Right ventricle myocardium superior (tissue), 1 donor: ENCODE results near the gene RUFY2. TPM values are rescaled to one million over a fixed set of nuclear protein-coding genes. Genes with fewer than 3 reads are reported as not detected.
"Not testable (repeated sequence)": the region's sequence is repeated elsewhere in the genome, so short reads cannot be mapped to it uniquely, and the experiment has no call there.

Source experiments
- ATAC-seq: fragments of 200-7000 bp; cut with Tn5 transposase; one replicate; pipeline ENCODE4 v1.9.1; 2020; ENCODE audit warnings: mild to moderate bottlenecking; ENCODE audit not compliant: poor library complexity
- DNase-seq: peaks from one replicate; pipeline ENCODE4 v3.0.0-alpha.2; 2020
- intact Hi-C: fragments of 100-400 bp; cut with DNase I; formaldehyde crosslinking; loops from one replicate; pipeline ENCODE4 v1.11.2; 2022
- total RNA-seq: library from RNA; stranded (reverse); fragmentation: NEBNext Ultra II Directional; extraction: Animal tissue kit (Norgen Biotek cat#: 25700); gene quantifications from one replicate; pipeline ENCODE4 v1.2.1, GENCODE V29; 2021
- donor health status: DM: no; HTN: yes; CAD: no; lungs with severe emphysema.

Gene RUFY2
- total RNA-seq, 1 donor from 2014 or later: 6.7 TPM

- peak; percentile 93 for ATAC-seq
- DNase-seq: peak; percentile 98
- intact Hi-C loops: no loop called here
Measured at GRCh38 chr10:68331455-68332258, 75.4 kb downstream of the RUFY2 start, which contains the start of gene HNRNPH3. HNRNPH3 (plus strand) TSS chr10:68332064; CDS start chr10:68337222, 5,158 bp downstream.

DNA sequence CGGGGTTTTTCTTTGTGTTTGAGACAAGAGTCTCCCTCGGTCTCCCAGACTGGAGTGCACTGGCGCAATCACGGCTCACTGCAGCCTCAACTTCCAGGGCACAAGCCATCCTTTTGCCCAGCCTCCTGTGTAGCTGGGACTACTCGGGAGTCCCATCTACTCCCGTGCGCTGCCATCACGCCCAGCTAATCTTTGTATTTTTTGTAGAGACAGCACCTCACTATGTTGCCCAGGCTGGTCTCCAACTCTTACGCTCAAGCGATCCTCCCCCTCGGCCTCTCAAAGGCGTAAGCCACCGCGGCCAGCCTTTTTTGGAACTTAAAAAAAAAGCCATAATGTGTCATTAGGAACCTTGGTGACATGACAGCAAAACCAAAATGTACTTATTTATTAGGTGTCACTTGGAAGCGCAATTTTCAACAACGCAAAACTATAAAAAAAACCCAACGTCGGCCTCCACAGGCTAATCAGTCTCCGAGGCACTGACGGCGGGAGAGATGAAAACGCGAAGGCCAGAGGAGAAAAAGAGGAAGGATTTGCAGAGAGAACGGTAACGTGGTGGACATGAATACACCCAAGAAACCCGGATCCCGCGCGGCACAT, 76.1 kb downstream of the RUFY2 start:
- DNase-seq (peak; percentile 50), ATAC-seq (no peak)
- intact Hi-C loops: no loop called here

DNA sequence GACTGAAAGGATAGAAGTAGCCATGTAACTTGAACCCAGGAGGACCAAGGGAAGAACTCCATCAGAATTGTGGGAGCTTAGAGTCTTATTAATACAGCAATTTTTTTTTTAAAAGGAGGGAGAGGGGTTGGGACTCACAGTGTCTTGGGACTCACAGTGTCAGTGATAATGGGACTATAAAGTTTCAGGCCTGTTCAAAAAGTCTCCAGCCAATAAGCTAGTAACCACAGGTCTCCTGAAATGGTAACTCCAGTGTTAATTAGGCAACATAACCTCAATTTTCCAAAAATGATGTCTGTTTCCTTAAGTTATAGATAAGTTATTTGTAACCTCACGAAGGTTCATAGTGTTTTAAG, 77.6 kb downstream of the RUFY2 start:
- DNase-seq: no peak
- intact Hi-C loops: loop anchor here (10.0 kb wide), 1 partner anchor 255 kb away; the partner anchor contains the start of gene HERC4
- ATAC-seq: no peak

- intact Hi-C loops: loop anchor here (10.0 kb wide), 1 partner anchor 253 kb away; the partner anchor contains the start of gene HERC4
- ATAC-seq: no peak
- no peak for DNase-seq
Measured at GRCh38 chr10:68327889-68328786, 78.9 kb downstream of the RUFY2 start.

GRCh38 chr10:68324396-68324795, 82.7 kb downstream of the RUFY2 start:
- intact Hi-C loops: loop anchor here (10.0 kb wide), 1 partner anchor 250 kb away; the partner anchor contains the start of gene HERC4
- not testable (repeated sequence) for ATAC-seq, DNase-seq

- intact Hi-C loops: no loop called here
- DNase-seq (no peak), ATAC-seq (no peak)
Measured at GRCh38 chr10:68318331-68319059, 88.6 kb downstream of the RUFY2 start.

DNA sequence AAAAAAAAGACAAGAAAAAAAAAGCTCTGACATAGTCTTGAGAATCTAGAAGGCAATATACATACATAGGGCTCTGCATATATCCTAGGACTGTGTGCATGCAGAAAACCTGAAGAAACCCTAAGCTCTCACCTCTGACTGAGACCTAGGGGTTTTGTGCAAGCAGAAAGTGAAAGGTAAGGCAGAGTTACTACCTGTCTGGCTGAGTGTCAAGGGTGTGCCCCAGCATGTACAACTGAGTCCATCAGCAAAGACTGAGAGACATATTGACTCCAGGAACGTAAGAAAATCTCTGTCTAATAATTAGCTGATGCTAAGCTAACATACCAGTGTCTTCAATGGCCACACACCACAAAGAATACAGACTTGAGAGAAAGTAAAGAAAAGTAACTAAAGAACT, 91.5 kb downstream of the RUFY2 start:
- DNase-seq (no peak), ATAC-seq (no peak)
- intact Hi-C loops: no loop called here

GRCh38 chr10:68314930-68315329, 92.1 kb downstream of the RUFY2 start:
- DNase-seq, ATAC-seq, intact Hi-C loops: not testable (repeated sequence)

GRCh38 chr10:68310531-68310930, 96.5 kb downstream of the RUFY2 start:
- ATAC-seq: no peak
- DNase-seq: no peak

DNA sequence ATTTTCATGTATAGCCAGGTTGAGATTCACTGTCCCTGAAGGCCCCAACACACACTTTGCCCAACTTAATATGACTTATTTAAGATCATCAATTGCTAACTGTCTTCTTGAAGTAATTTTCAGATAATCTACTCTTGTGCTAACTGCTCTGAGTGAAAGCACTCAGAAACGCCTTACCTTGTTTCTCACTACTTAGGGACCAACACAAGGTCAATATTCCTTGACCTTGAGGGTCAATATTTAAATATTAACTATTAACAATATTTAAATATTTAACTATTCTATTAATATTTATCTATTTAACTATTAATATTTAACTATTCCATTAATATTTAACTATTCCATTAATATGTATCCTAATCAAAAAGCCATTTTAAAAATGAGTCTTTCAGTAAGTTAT, 101.2 kb downstream of the RUFY2 start:
- intact Hi-C loops: no loop called here
- DNase-seq: no peak
- ATAC-seq: no peak

More at GRCh38 chr10:68310531-68310930, 96.5 kb downstream of the RUFY2 start:
- intact Hi-C loops: no loop called here

- DNase-seq (no peak), ATAC-seq (no peak)
- intact Hi-C loops: loop anchor here (5.0 kb wide), 1 partner anchor 92 kb away; no protein-coding TSS in a partner anchor
Measured at GRCh38 chr10:68303849-68304412, 103.1 kb downstream of the RUFY2 start.

- DNase-seq: no peak
- ATAC-seq: no peak
- intact Hi-C loops: loop anchor here (5.0 kb wide), 1 partner anchor 91 kb away; no protein-coding TSS in a partner anchor
Measured at GRCh38 chr10:68302871-68303270, 104.2 kb downstream of the RUFY2 start.

DNA sequence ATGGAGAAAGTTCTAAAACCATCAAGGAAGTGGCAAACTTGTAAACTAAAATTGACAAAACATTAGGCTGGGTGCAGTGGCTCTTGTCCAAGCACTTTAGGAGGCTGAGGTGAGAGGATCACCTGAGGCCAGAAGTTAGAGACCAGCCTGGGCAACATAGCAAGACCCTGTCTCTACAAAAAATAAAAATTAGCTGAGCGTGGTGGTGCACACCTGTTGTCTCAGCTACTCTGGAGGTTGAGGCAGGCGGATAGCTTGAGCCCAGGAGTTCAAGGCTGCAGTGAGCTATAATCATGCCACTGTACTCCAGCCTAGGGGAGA, 104.6 kb downstream of the RUFY2 start:
- ATAC-seq: no peak
- DNase-seq: no peak
- intact Hi-C loops: loop anchor here (5.0 kb wide), 1 partner anchor 90 kb away; no protein-coding TSS in a partner anchor

GRCh38 chr10:68301790-68302502, 105.1 kb downstream of the RUFY2 start:
- ATAC-seq: peak; percentile 86
- intact Hi-C loops: loop anchor here (5.0 kb wide), 1 partner anchor 90 kb away; no protein-coding TSS in a partner anchor
- no peak for DNase-seq

DNA sequence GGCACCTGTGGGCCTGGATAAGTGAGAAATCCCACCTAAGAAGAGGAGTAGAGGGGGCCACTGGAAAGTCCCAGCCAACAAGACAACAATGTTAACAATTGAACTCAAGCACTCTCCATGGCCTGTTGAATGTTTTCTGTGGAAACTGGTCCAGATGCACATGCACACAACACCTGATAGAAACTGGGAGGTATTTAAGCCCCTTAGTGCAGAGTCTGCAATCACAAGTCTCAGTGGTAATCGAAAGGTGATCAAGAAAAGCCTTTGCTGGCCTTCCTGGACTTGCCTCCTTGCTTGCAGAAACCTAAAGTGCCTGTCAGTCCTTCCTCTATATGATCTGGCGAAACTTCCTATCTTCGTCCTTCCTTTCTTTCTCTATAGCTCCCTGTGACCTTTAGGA, 105.8 kb downstream of the RUFY2 start:
- intact Hi-C loops: loop anchor here (5.0 kb wide), 1 partner anchor 89 kb away; no protein-coding TSS in a partner anchor

DNA sequence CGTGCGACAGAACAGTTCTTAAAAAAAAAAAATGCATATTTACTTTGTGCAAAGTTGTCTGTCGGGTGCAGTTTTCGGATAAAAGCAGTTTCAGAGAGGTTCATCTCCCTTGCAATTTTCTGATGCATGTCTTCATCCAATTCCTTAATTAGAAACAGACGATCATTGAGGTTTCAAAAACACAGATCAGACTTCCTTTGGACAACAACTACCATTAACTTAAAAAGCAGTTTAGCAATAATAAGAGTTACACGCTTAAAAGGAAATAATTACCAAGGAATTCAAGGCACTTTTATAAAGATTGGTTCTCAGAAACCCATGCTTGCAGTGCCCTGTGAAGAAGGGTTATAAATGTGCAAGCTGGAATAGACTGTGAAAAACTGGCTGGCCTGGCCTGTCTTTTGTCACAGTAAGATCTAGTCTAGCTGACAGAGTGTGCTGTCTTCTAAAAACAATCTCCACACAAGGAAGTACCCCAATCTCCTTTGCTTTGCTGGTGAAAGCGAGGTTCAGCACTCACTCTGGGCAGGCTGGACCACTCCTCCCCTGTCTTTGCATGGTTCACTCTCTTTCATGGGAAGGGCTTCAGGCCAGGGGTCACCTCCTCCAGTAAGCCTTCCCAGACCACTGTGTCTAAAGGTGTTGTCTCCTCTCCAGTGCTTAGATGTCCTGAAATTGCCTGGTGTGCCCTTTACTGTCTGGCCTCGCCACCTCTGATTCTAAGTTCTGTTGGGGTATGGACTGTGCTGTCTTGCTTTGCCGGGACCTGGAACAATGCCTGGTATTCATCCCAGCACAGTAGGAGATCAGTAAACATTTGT, 110.0 kb downstream of the RUFY2 start:
- intact Hi-C loops: no loop called here
- DNase-seq (no peak), ATAC-seq (no peak)

More for the DNA sequence above, 105.8 kb downstream of the RUFY2 start:
- no peak for ATAC-seq
- DNase-seq: no peak
